Measurements from ENCODE around the gene RBM22.
"Not testable (repeated sequence)": the region's sequence is repeated elsewhere in the genome, so short reads cannot be mapped to it uniquely, and the experiment has no call there.

Gene RBM22

DNA sequence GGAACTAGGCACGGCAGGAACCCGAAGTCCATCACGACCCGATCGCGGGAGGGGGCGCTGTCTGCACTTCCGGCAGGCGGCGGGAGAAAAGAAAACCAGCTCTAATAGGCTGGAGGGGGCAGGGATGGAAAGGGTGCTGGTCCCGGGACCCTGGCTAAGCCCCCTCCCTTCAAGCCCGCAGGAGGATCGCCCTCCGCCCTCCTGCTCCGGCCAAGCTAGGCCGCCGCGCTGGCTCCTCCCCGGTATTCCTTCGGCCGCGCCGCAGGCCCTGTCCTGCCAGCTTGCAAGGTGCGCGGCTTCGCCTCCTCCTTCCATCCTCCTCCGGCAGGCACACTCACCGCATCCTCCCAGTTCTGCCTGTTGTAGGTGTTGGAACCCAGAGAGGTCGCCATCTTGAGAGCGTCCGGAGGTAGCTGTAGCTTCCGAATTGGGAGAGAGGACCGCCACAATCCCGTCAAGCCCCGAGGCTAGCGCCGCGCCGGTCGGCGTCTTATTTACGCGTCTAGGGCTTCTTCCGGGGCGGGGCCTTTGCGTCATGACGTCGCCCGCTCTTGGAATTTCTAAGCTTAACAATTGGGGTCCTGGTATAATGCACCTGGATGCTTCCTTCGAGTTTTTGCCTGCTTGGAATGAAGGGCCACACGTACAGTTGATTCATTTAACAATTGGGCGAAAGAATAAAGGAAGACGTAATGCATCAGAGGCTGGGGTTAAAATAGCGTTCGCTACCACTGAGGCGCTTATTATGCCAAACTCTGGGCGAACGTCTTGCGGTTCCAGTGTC, at the start of gene RBM22:
Gene RBM22 (minus strand): TSS at position 469 of the 784 bp plus-strand sequence. CDS start 77 bp downstream, at position 392.
- peak; percentile 97 for DNase-seq

DNA sequence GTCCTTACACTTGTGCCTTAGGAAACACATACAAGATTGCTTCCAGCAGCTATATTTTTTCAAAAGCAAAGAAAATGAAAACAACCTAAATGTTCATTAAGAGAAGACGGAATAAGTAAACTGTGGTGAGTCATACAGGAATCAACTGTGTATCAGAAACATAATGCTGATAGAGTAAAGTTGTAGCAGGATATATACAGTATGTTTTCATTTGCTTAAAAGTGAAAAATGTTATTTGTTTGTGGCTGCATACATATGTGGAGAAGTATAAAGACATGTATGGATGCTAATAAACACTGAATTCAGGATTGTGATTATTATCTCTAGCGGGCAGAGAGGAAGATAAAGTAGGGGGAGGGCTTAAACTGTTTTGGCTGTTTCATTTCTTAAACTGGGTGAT, 49.6 kb upstream of the RBM22 start:
- no peak for DNase-seq

DNA sequence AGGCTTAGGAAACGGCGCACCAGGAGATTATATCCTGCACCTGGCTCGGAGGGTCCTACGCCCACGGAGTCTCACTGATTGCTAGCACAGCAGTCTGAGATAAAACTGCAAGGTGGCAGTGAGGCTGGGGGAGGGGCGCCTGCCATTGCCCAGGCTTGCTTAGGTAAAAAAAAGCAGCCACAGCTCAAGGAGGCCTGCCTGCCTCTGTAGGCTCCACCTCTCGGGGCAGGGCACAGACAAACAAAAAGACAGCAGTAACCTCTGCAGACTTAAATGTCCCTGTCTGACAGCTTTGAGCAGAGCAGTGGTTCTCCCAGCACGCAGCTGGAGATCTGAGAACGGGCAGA, 42.3 kb upstream of the RBM22 start:
- DNase-seq, result not testable (repeated sequence)

DNA sequence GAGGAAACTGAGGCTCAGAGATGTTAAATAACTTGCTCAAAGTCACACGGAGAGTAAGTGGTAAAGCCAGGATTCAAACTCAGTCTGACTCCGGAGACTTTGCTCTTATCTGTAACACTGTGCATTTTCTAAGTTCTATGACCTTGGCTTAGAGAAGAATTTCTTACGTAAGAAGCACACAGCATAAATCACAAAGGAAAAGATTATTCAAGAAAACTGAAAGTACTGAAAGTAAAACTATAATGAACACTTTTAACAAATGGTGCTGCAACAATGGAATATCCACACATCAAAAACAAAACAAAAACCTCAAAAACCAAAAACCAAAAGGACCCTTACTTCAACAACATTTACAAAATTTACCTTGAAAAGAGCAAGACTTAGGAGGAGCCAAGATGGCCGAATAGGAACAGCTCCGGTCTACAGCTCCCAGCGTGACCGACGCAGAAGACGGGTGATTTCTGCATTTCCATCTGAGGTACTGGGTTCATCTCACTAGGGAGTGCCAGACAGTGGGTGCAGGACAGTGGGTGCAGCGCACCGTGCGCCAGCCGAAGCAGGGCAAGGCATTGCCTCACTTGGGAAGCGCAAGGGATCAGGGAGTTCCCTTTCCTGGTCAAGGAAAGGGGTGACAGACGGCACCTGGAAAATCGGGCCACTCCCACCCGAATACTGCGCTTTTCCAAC, 41.7 kb upstream of the RBM22 start:
- not testable (repeated sequence) for DNase-seq

DNA sequence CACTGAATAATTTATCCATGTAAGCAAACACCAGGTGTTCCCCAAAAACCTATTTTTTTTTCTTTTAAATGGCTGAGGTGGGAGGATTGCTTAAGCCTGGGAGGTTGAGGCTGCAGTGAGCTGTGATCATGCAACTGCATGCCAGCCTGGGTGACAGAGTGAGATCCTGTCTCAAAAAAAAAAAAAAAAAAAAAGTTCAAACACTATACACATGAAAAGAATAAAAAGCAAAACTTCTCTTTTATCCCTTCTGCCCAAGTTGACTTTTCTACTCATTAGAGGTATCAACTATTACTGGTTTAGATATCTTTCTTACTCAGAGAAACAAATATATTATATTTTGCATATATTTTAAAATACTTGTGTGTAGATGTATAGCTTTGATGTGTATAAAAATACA, 40.1 kb upstream of the RBM22 start:
- no peak for DNase-seq

DNA sequence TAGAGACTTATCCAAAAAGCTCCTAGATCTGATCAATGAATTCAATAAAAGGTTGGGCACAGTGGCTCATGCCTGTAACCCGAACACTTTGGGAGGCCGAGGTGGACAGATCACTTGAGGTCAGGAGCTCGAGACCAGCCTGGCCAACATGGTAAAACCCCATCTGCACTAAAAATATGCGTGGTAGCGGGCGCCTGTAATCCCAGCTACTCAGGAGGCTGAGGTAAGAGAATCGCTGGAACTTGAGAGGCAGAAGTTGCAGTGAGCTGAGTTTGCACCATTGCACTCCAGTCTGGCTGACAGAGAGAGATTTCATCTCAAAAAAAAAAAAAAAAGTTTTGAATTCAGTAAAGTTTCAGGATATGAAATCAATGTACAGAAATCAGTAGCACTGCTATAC, 38.0 kb upstream of the RBM22 start:
- DNase-seq, result no peak

DNA sequence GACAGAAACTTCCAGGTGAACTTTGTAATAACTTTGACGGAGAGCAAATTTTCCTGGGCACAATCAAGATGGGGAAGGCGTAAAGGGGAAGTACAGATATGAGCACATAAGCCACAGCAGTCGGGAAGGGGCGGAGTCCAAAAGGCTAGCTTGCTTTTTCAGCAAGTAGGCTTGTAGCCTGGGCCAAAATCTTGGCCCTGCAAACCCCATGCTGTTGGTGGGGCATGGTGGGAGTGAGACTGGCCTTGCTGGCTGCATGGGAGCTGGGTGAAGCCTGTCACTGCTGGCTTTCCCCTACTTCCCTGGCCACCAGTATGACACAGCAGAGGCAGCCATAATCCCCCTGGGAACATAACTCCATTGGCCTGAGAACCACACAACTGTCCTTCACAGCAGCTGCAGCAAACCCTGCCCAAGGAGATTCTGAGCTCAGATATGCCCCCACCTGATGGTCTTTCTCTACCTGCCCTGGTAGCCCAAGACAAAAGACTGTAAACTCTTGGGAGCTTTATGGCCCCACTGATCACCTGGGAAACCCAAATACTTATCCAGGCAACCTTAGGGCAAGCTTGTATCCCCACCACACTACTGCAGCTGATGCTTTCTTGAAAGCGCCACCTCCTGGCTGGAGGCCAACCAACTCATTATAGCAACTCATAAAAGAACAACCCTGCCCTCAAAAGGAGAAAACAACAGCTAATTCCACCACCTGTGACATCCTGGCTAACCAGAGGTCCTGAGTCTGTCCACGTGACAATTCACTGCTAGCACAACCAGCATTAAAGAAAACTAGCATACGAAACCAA, 33.9 kb upstream of the RBM22 start:
- no peak for DNase-seq

DNA sequence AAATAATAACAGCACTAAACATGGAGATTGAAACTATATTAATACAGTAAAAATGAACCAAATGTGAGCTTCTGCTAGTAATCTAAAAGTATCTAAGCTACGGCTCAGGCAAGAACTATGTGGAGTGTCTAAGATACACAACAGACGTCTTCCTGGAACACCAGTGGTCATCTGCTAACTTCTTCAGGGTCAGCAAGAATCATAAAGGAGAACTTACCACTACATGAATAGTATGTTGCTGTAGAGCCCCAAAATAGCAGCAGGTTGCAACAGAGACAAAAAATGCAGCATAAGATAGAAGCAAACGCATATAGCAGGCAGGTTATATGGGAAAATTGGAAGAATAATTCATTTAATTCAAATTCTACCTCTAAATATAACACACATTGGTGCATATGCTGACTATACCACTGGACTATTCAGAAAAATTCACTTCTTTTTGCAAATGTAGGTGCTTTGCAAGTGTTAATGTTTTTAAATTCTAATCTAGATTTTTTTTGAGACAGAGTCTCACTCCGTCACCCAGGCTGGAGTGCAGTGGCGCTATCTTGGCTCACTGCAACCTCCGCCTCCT, 30.9 kb upstream of the RBM22 start:
- DNase-seq, result no peak

DNA sequence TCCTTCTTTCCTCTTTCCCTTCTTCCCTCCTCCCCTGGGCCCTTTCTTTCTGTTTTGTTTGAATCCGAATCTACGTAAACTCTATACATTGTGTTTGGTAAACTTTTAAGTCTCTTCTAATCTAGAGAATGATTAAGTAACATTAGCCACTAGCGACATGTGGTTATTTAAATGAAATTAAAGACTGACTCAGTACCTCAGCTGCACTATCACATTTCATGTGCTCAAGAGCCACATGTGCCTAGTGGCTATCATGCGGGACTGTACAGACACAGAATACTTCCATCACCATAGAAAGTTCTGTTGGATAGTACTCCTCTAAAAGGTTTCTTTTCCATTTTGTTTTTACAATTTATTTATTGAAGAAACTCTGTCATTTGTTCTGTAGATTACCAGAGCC, 29.0 kb upstream of the RBM22 start:
- DNase-seq, result no peak

DNA sequence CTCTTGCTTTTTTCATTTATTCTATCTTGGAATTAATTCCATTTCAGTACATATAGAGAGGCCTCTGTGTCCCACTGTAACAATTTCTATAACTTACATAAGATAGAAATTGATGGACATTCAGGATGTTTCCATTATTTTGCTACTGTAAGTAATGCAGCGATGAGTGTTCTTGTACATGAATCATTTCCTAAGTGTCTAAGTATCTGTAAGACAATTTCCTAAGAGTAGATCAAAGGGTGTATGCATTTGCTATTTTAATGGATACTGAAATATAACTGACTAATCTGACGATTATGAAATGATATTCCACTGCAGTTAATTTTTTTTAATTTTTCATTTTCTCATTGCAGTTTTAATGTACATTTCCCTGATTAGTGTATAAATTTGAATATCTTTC, 23.0 kb upstream of the RBM22 start:
- DNase-seq, result no peak

DNA sequence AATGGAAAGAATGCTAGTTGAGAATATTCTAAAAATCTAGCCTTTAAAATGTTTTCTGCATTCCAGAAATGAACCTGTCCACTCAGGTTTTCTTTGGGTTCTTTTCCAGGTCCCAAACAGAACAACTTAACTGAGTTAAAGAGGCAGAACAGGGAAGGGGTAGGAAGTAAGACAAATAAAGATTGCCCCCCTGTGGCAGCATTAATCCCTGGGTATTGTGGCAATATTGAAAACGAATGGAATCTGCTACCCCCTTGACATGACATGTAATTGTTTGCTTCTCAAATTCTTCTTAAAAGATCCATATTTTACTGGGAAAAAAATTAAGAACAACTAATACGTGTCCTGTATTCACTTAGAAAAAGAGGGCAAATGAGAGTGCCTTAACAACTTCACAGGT, 9.3 kb upstream of the RBM22 start:
- DNase-seq, result no peak

DNA sequence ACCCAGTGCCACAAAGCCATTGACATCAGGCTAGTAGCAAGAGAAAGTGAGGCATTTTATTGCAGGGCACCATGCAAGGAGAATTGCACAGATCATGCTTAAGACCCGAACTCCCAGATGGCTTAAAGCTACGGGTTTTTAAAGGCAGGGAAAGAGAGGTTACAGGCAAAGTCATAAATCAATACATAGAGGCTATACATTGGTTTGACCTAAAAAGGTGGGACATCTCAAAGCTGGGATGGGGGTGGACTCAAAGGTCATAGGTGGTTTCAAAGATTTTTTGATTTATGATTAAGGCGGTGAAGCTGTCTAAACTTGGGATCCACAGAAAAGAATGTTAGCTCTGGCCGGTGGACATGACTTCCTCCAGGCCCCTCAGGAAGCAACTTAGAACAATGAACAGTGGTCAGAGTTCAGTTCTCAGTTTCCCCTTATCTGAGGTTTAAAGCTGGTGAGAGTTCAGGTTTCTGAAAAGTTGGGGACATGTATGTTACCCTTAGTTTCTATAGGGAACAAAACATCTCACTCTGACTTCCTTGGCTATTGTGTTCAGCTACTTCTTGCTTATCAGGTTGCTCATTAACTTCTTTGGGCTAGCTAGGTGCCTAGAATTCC, 6.0 kb upstream of the RBM22 start:
- DNase-seq, result no peak

DNA sequence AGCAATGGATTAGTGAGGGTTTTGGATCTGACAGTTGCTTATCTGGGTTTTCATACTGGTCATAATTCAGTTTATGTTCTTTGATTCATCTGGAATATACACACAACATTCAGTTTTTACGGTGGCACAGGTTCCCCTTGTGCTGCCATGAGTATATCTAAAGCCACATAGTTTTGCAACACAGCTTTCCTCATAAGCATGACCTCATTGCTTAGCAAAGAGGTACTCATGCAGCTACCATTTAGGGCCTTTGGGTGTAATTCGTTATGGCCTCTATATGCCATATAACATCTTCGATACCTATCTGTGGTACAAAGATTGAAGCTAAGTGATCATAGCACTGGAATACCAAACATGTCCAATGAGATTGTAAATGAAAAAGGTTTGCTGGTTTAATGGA, 2.9 kb upstream of the RBM22 start:
- no peak for DNase-seq

DNA sequence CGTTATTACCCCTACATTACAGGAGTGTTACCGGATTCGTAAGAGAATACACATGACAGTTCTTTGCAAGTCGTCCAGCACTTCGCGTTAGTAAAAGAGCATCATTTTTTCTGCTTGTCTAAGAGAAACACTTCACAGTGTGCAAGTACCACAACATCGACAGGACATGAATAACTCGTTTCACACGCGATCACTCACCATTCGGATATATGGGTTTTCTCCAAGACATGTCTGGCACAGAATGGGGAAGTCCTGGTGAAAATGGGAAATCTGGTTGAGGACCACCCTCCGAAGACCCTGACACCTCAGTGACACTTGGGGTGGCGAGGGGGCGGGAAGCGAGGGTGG, 642 bp downstream of the RBM22 start:
- no peak for DNase-seq

DNA sequence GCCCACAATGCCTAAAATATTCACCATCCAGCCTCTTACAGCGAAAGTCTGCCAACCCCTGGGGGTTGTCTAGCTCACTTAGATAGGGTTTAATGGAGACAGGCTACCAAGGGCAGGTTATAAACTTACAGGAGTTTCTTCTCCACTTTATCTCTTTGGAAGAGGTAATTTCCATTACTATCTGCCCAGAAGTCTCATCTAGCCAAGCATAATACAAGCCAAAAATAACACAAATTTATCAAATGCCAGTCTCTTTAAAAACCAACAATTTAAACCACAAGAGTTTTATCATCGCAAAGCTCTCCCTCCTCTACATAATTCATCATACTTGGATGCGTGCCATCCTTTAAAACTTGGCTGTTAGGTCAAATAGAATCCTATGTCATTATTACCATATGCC, 6.2 kb downstream of the RBM22 start:
- DNase-seq, result no peak

DNA sequence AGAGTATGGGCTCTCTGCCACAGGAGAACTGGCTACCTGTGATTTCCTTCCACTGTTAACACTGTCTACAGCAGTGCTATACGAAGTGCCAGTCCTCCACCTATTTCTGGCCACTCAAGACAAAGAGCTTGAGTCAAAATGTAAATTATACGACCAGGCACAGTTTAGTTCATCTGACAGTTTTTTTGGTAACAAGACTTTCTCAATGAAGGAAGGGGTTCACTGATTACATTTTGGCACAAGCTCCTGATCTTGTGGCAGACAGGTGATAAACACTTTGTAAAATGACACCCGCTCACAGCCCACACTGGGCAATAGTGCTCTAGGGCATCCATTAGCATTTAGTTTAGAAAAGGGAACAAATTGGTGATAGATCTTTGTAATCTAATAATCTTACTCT, 8.6 kb downstream of the RBM22 start:
- no peak for DNase-seq

DNA sequence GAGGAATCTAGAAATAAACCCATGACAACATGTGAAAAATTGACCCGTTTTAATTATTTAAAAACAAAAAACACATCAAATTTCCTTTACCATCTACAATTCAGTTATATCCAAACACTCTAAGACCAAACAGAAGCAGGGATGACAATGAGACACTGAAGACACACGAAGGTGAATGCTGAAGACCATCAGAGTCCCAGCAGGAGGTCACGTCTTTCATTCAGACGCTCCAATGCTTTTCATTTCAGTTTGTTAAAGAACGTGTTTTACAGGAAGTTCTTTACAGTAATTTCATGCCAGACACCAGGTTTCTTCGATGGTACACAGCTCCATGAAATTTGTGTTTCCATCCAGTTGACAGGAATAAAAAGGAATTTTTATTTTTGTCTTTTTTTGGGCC, 10.1 kb downstream of the RBM22 start:
- no peak for DNase-seq

DNA sequence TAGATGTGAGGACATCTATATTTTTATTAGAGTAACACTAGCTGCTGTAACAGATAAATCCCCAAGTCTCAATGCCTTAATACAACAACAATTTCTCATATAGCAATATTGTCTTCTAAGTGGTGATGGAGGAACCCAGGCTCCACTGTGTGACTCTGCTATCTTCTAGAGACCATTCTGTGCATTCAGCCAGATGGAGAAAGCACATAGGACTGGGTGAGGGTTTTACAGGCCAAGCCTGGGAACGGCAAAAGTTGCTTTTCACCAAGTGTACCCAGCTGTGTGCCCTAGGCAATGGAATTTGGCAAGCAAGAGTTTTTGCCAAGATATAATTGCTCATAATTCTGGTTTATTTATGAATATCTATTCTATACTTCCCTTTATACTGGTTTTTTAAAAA, 11.7 kb downstream of the RBM22 start:
- DNase-seq, result no peak

DNA sequence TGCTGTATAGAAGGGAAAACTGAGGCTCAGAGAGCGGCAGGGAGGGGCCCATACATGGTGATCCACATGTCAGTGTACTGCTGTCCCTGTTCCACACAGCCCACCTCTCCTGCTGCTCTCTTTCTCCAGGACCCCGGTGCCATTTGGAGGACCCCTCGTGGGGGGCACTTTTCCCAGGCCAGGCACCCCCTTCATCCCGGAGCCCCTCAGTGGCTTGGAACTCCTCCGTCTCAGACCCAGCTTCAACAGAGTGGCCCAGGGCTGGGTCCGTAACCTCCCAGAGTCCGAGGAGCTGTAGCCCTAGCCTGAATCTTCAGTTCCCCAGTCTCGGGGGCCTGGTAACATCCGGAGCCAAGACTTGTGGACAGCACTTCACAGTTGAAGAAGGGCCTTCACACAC, 24.3 kb downstream of the RBM22 start:
- no peak for DNase-seq

DNA sequence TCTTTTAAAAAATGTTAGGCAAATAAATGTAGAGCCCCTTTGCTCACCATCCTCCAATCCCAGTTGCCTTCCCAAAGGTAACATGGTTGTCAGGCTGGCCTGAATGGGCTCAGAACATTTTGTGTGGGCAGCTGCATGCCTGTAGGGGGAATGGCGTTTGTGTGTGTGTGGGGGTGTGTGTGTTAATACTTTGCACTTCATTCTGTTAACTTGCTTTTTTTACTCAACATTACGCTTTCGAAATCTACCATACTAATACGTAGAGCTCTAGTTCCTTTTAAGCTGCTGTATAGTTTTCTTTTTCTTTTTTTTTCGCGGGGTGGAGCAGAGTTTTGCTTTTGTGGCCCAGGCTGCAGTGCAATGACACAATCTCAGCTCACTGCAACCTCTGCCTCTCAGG, 25.8 kb downstream of the RBM22 start:
- DNase-seq, result no peak

DNA sequence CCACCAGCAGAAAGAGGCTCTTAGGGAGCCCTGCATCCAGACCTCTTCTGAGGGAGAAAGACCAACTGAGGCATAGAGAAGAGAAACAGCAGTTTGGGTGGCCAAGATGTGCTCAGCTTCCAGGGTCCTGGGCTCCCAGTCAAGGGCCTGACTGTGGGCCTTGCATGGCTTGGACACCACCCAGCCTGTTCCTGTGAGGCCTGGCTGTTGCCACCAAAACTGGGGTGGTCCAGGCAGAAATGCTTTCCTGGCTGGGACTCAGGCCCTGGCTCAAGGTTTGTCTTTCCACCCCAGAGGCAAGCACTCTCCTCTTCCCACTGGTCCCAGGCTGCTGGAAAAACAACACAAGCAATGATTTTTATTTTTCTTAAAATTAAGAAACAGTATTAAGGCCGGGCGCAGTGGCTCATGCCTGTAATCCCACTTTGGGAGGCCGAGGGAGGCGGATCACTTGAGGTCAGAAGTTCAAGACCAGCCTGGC, 26.5 kb downstream of the RBM22 start:
- no peak for DNase-seq

DNA sequence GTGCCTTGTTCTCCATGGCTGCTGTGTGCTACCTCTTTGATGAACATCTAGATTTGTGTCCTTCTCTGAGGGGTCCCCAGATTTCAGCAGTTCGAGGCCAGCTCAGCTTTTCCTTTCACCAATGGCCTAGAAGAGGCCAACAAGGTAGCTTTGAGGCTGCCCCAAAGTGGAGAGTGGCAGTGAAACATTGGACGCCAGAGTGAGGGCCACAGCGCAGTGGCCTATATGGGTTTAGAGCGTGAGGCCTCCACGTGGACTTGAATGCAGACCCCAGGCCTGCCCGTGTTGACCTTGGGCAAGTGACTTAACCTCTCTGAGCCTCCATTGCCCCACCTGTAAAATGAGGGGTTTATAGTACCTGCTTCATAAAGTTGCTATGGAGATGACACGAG, 28.0 kb downstream of the RBM22 start:
- DNase-seq, result no peak

DNA sequence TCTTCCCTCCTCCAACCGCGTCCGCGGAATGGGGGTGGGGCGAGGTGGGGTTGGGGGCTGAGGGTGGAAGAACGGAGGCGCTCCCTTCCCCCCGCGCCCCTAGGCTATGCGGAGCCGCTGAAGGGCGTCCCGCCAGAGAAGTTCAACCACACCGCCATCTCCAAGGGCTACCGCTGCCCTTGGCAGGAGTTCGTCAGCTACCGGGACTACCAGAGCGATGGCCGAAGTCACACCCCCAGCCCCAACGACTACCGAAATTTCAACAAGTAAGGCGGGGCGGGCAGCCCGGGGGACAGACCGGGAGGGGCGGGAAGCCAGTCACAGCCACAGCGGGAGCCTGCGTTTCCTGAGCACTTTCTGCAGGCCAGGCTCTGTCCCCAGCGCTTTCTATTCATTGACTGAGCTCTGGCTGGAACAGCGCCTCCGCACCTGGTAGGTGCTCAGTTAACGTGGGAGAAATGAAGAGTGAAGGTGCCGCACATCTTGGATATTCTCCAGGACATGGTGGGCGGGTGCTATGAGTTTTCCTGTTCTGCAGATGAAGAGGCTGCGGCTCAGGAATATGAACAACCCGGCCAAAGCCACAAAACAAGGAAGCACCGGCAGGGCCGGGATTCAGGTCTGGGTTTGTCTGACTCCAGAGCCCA, 28.5 kb downstream of the RBM22 start:
- DNase-seq, result peak; percentile 73

Measured in activated effector memory CD4-positive, alpha-beta T cell treated with anti-CD3 and anti-CD28 coated beads, Interleukin-2, amount 50 U/mL, for 16 hours (primary cell).